Effector memory CD8-positive, alpha-beta T cell (primary cell): ENCODE measurements around the gene ERVMER34-1.

Experiments
- ATAC-seq: fragments of 150-1000 bp; cut with Tn5 transposase; replicated peaks from 2 replicates; pipeline ENCODE4 v1.10.0; 2021; ENCODE audit warnings: mild to moderate bottlenecking, moderate library complexity
- DNase-seq, 3 experiments: peaks; one replicate each; pipeline ENCODE4 v3.0.0; 2021
- H3K27ac Mint-ChIP-seq, 2 donors: one replicate each; pipeline ENCODE4 v1.8.0; 2022; ENCODE audit warnings: mild to moderate bottlenecking in 2 of 2, mixed read lengths in 2 of 2, moderate library complexity in 2 of 2
- H3K27me3 Mint-ChIP-seq, 2 donors: one replicate each; pipeline ENCODE4 v1.8.0; 2022; ENCODE audit warnings: mixed read lengths in 2 of 2
- H3K36me3 Mint-ChIP-seq: one replicate; pipeline ENCODE4 v1.8.0; 2022; ENCODE audit warnings: mild to moderate bottlenecking, moderate library complexity, mixed read lengths; ENCODE audit not compliant: insufficient read depth
- H3K4me1 Mint-ChIP-seq, 2 donors: one replicate each; pipeline ENCODE4 v1.8.0; 2022; ENCODE audit warnings: low read depth in 2 of 2, mixed read lengths in 2 of 2
- H3K4me3 Mint-ChIP-seq, 2 donors: one replicate each; pipeline ENCODE4 v1.8.0; 2022; ENCODE audit warnings: mild to moderate bottlenecking in 2 of 2, mixed read lengths in 2 of 2, moderate library complexity in 2 of 2
- H3K9me3 Mint-ChIP-seq, 2 donors: one replicate each; pipeline ENCODE4 v1.8.0; 2022; ENCODE audit warnings: mixed read lengths in 2 of 2

ERVMER34-1 gene

DNA sequence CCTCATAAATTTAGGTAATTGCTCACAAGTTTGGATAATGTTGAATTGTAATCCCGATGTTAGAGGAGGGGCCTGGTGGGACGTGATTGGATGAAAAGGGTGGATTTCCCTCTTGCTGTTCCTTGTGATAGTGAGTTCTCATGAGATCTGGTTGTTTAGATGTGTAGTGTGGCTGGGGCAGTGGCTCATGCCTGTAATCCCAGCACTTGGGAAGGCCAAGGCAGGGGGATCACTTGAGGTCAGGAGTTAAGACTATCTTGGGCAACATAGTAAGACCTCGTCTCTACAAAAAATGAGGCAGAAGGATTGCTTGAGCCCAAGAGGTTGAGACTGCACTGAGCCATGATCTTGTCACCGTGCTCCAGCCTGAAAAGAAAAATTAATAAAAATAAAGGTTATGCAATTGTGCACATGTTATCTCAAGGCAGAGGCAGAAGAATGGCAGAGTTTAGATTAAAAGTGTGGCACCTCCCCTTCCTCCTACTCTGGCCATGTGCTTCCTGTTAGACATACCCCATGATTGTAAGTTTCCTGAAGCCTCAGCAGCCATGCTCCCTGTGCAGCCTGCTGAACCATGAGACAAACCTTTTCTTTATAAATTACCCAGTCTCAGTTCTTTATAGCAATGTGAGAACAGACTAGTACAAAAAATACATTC is 36.5 kb downstream of the ERVMER34-1 start:
- no peaks in the 10 kb centered on the region for H3K9me3 Mint-ChIP-seq
- peaks cover 26 to 39% of the 10 kb centered on the region in 2 donors for H3K4me1 Mint-ChIP-seq
- ATAC-seq (no peak), DNase-seq (no peak)
- peaks cover 31% of the 10 kb centered on the region for H3K36me3 Mint-ChIP-seq
- no peaks in the 10 kb centered on the region for H3K27me3 Mint-ChIP-seq
- peak overlapping the region in 1 of 2 donors; percentile 88 for H3K4me3 Mint-ChIP-seq
- peak overlapping the region in 1 of 2 donors; percentile 24 for H3K27ac Mint-ChIP-seq

DNA sequence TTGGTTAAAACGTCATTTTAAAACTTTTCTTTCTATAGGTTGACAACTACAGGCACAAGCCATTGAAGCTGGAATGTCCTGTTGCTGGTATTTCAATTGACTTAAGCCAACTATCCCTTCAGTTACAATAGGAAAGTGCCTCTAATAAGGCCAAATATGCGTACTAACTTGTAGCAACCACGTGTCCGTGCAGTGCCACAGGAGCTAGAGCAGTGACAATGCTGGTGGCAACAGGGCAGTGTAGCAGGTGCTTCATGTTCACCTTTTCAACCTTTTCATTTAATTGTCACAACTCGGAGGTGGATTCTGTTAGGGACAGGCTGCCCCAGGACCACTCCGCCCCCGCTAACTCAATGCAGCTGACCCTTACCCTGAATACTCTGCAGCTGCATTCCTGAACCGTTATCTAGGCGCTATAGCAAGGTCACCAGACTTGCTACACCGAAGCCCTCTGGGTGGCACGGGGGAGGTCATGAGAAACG is 37.7 kb downstream of the ERVMER34-1 start:
- H3K27ac Mint-ChIP-seq: peak overlapping the region; percentile 11 to 75
- peaks cover 26 to 39% of the 10 kb centered on the region in 2 donors for H3K4me1 Mint-ChIP-seq
- no peaks in the 10 kb centered on the region for H3K9me3 Mint-ChIP-seq
- ATAC-seq (no peak), DNase-seq (no peak)
- H3K4me3 Mint-ChIP-seq: peak overlapping the region; percentile 87 to 88
- no peaks in the 10 kb centered on the region for H3K27me3 Mint-ChIP-seq
- peaks cover 27% of the 10 kb centered on the region for H3K36me3 Mint-ChIP-seq

GRCh38 chr4:52712251-52713130 is 38.7 kb downstream of the ERVMER34-1 start:
- Mint-ChIP-seq H3K27me3 (no peaks in the 10 kb centered on the region), H3K36me3 (peaks cover 27% of the 10 kb centered on the region), H3K27ac (peak overlapping the region; percentile 75 to 88), H3K4me3 (peak overlapping the region; percentile 87 to 88), H3K4me1 (peaks cover 26 to 39% of the 10 kb centered on the region in 2 donors), H3K9me3 (no peaks in the 10 kb centered on the region)
- DNase-seq (peak; percentile 91 to 96 (median 94)), ATAC-seq (peak; percentile 89)

DNA sequence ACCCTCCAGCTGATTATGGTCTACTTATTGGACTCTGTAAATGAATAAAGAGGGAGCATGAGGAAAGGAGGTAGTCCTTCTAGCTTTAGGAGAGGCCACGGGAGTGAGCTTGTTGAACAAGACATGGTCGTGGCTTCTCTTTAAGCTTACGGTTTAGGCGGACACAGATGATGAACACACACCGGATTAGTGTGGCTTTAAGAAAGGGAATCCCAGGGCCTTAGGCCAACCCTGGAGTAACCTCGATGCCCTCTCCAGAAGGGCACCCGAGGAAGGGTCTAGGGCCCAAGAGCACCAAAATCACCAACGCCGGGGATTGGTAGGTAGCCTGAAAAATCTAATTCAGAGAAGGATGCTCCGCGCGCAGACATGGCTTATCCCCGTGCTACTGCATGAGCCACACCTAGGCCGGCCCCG is 39.4 kb downstream of the ERVMER34-1 start:
- Mint-ChIP-seq H3K27ac (peak overlapping the region; percentile 75 to 88), H3K4me3 (peak overlapping the region; percentile 87 to 88), H3K9me3 (no peaks in the 10 kb centered on the region), H3K36me3 (peaks cover 20% of the 10 kb centered on the region), H3K4me1 (peaks cover 26 to 39% of the 10 kb centered on the region in 2 donors), H3K27me3 (no peaks in the 10 kb centered on the region)
- ATAC-seq (no peak), DNase-seq (no peak)

DNA sequence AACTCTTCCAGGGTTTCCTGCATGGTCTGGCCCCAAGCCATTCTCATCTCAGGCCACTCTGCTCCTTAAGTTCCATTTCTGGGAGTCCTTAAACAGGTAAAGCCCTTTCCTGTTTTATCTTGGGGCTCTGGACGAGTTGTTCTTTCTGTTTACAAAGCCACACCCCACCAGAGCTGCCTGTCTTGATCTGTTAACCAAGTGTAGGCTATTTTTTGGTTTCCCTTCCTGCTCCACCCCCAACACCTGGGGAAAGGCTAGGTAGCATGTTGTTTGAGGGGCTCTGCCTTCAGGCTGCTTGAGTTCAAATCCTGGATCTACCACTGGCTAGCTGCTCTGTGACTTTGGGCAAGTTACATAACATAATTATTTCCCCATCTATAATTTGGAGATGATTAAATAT is 40.0 kb downstream of the ERVMER34-1 start:
- H3K27ac Mint-ChIP-seq: peak overlapping the region; percentile 75 to 88
- ATAC-seq (no peak), DNase-seq (no peak)
- peaks cover 24 to 39% of the 10 kb centered on the region in 2 donors for H3K4me1 Mint-ChIP-seq
- peak overlapping the region in 1 of 2 donors; percentile 87 for H3K4me3 Mint-ChIP-seq
- H3K27me3 Mint-ChIP-seq: no peaks in the 10 kb centered on the region
- H3K36me3 Mint-ChIP-seq: peaks cover 18% of the 10 kb centered on the region
- H3K9me3 Mint-ChIP-seq: no peaks in the 10 kb centered on the region

GRCh38 chr4:52709155-52709554 is 42.1 kb downstream of the ERVMER34-1 start:
- ATAC-seq (no peak), DNase-seq (no peak)
- no peak overlapping the region for H3K27ac Mint-ChIP-seq
- H3K36me3 Mint-ChIP-seq: peaks cover 13% of the 10 kb centered on the region
- H3K4me1 Mint-ChIP-seq: peaks cover 13 to 25% of the 10 kb centered on the region in 2 donors
- no peaks in the 10 kb centered on the region for H3K9me3 Mint-ChIP-seq
- H3K4me3 Mint-ChIP-seq: no peak overlapping the region
- no peaks in the 10 kb centered on the region for H3K27me3 Mint-ChIP-seq

GRCh38 chr4:52704661-52705060 is 46.6 kb downstream of the ERVMER34-1 start:
- no peaks in the 10 kb centered on the region for H3K27me3 Mint-ChIP-seq
- no peaks in the 10 kb centered on the region for H3K36me3 Mint-ChIP-seq
- no peaks in the 10 kb centered on the region for H3K9me3 Mint-ChIP-seq
- no peak for DNase-seq
- no peak overlapping the region for H3K27ac Mint-ChIP-seq
- no peaks in the 10 kb centered on the region for H3K4me1 Mint-ChIP-seq
- no peak for ATAC-seq
- no peak overlapping the region for H3K4me3 Mint-ChIP-seq

DNA sequence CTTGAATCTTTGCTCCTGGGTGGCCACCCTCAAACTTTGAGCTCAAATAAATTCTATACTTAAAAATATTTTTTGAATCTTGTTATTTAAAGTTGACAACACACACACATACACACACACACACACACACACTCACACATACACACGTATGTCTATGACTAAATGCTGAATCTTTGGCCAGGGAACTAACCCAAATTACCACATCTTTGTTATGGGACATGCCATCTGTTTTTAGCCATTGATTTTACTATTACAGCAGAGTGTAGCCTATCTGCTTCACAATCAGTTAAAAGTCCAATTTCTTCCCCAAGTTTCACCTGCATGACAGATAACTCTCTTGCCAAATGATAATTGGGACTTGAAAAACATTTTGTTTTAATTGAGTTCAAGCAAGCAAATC is 47.1 kb downstream of the ERVMER34-1 start:
- no peaks in the 10 kb centered on the region for H3K36me3 Mint-ChIP-seq
- H3K27me3 Mint-ChIP-seq: no peaks in the 10 kb centered on the region
- H3K4me3 Mint-ChIP-seq: no peak overlapping the region
- H3K9me3 Mint-ChIP-seq: no peaks in the 10 kb centered on the region
- no peaks in the 10 kb centered on the region for H3K4me1 Mint-ChIP-seq
- ATAC-seq (no peak), DNase-seq (no peak)
- no peak overlapping the region for H3K27ac Mint-ChIP-seq

GRCh38 chr4:52701207-52701606 is 50.0 kb downstream of the ERVMER34-1 start:
- no peaks in the 10 kb centered on the region for H3K9me3 Mint-ChIP-seq
- H3K4me3 Mint-ChIP-seq: no peak overlapping the region
- H3K36me3 Mint-ChIP-seq: no peaks in the 10 kb centered on the region
- H3K27ac Mint-ChIP-seq: no peak overlapping the region
- peaks cover 4% of the 10 kb centered on the region in 2 donors for H3K4me1 Mint-ChIP-seq
- no peak for ATAC-seq
- H3K27me3 Mint-ChIP-seq: peaks cover 0 to 5% of the 10 kb centered on the region in 2 donors
- no peak for DNase-seq

DNA sequence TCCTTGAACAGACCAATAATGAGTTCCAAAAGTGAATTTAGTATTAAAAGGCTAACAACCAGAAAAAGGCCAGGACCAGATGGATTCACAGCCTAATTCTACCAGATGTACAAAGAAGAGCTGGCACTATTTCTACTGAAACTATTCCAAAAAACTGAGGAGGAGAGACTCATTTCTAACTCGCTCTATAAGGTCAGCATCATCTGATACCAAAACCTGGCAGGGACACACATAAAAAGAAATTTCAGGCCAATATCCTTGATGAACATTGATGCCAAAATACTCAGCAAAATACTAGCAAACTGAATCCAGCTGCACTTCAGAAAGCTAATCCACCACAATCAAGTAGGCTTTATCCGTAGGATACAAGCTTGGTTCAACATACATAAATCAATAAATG is 56.3 kb downstream of the ERVMER34-1 start:
- no peak for DNase-seq
- ATAC-seq: no peak
- H3K9me3 Mint-ChIP-seq: peaks cover 5 to 20% of the 10 kb centered on the region in 2 donors
- peaks cover 4 to 5% of the 10 kb centered on the region in 2 donors for H3K4me1 Mint-ChIP-seq
- peaks cover 5 to 18% of the 10 kb centered on the region in 2 donors for H3K27me3 Mint-ChIP-seq
- no peak overlapping the region for H3K4me3 Mint-ChIP-seq
- no peak overlapping the region for H3K27ac Mint-ChIP-seq
- H3K36me3 Mint-ChIP-seq: no peaks in the 10 kb centered on the region

- Mint-ChIP-seq H3K4me1 (peaks cover 4 to 5% of the 10 kb centered on the region in 2 donors), H3K9me3 (peaks cover 5 to 20% of the 10 kb centered on the region in 2 donors), H3K36me3 (no peaks in the 10 kb centered on the region), H3K27ac (no peak overlapping the region), H3K4me3 (no peak overlapping the region), H3K27me3 (peaks cover 5 to 18% of the 10 kb centered on the region in 2 donors)
- no peak for ATAC-seq
- no peak for DNase-seq
Measured at GRCh38 chr4:52693492-52693891, 57.7 kb downstream of the ERVMER34-1 start.
